Tibial nerve (tissue), 4 donors: ENCODE measurements around the gene BIRC2. TPM values are rescaled to one million over a fixed set of nuclear protein-coding genes. Genes with fewer than 3 reads are reported as not detected.

Source experiments
- DNase-seq, 2 donors: peaks; one replicate each; pipeline ENCODE4 v3.0.0-alpha.2; 2019; ENCODE audit warnings: low spot score in 2 of 2
- H3K27ac ChIP-seq, 4 donors: fragments of 200-600 bp; sonication (generic) in 3 of 4; one replicate each; pipeline ENCODE4 v1.5.1; 2017 to 2019; ENCODE audit warnings: mild to moderate bottlenecking in 1 of 4
- H3K27me3 ChIP-seq, 2 donors: fragments of 200-600 bp; sonication (generic) in 1 of 2; one replicate each; pipeline versions ENCODE4 v1.5.1 to v1.6.0; 2017 to 2019
- H3K36me3 ChIP-seq, 3 donors: fragments of 200-600 bp; sonication (generic); one replicate each; pipeline ENCODE4 v1.5.1; 2018 to 2019
- H3K4me1 ChIP-seq, 4 donors: fragments of 200-600 bp; sonication (generic) in 3 of 4; one replicate each; pipeline ENCODE4 v1.5.1; 2017 to 2019
- H3K4me3 ChIP-seq, 4 donors: fragments of 200-600 bp; sonication (generic) in 3 of 4; one replicate each; pipeline ENCODE4 v1.5.1; 2017 to 2019; ENCODE audit warnings: mild to moderate bottlenecking in 1 of 4, moderate library complexity in 1 of 4
- H3K9me3 ChIP-seq, 4 donors: fragments of 200-600 bp; sonication (generic) in 3 of 4; one replicate each; pipeline ENCODE4 v1.5.1; 2017 to 2019
- CTCF ChIP-seq, 5 experiments: fragments of 200-600 bp in 3 of 5; fragments of 450-650 bp in 2 of 5; sonication (generic) in 3 of 5; IDR thresholded peaks; one replicate each; pipeline ENCODE4 v1.5.1; 2016 to 2019; ENCODE audit warnings: antibody characterized with exemption in 5 of 5, mild to moderate bottlenecking in 3 of 5, moderate library complexity in 2 of 5
- EP300 ChIP-seq, 2 donors: sonication (generic); formaldehyde crosslinking; IDR thresholded peaks; one replicate each; pipeline ENCODE4 v1.6.1; 2017; ENCODE audit warnings: antibody characterized with exemption in 2 of 2, mild to moderate bottlenecking in 1 of 2
- POLR2A ChIP-seq, 2 donors: fragments of 450-650 bp; IDR thresholded peaks; one replicate each; pipeline ENCODE4 v1.6.1; 2017; ENCODE audit warnings: antibody characterized with exemption in 2 of 2, mild to moderate bottlenecking in 2 of 2, moderate library complexity in 2 of 2
- WGBS, 2 donors: methylation state at CpG; one replicate each; pipeline ENCODE4 v1.1.5; 2018; 5-methylcytosine and 5-hydroxymethylcytosine counted together
- total RNA-seq, 4 donors: library from RNA; depleted of rRNA; stranded (reverse); fragments of >200 nt; gene quantifications; one replicate each; pipeline ENCODE4 v1.1.0, GENCODE V29; 2016

The BIRC2 gene
- total RNA-seq, 4 donors from 2014 or later: 39.0 to 74.5 (median 51.4) TPM

GRCh38 chr11:102408339-102408738 is 61.3 kb downstream of the BIRC2 start:
- Histone ChIP-seq H3K9me3 (no peaks in the 10 kb centered on the region), H3K27ac (no peak overlapping the region), H3K4me1 (peaks cover 0 to 31% (median 0%) of the 10 kb centered on the region in 4 donors), H3K4me3 (no peak overlapping the region), H3K36me3 (peaks cover 0 to 30% (median 0%) of the 10 kb centered on the region in 3 donors), H3K27me3 (no peaks in the 10 kb centered on the region)
- no peak for DNase-seq
- 76 to 88% methylated on average over 1 of the region's 1 CpG for WGBS, 2 donors
- TF ChIP-seq EP300 (IDR thresholded peaks at IDR 0.05): no peak
- no peak for TF ChIP-seq POLR2A (IDR thresholded peaks at IDR 0.05)
- no peak for TF ChIP-seq CTCF (IDR thresholded peaks at IDR 0.05)

GRCh38 chr11:102410382-102410784 is 63.4 kb downstream of the BIRC2 start:
- Histone ChIP-seq H3K27ac (no peak overlapping the region), H3K4me3 (no peak overlapping the region), H3K9me3 (peaks cover 0 to 2% (median 0%) of the 10 kb centered on the region in 4 donors), H3K36me3 (peaks cover 0 to 21% (median 0%) of the 10 kb centered on the region in 3 donors), H3K27me3 (no peaks in the 10 kb centered on the region), H3K4me1 (peaks cover 0 to 28% (median 0%) of the 10 kb centered on the region in 4 donors)
- 72 to 78% methylated on average over 5 of the region's 5 CpGs for WGBS, 2 donors
- no peak for DNase-seq
- TF ChIP-seq EP300 (IDR thresholded peaks at IDR 0.05) (no peak), POLR2A (IDR thresholded peaks at IDR 0.05) (no peak), CTCF (IDR thresholded peaks at IDR 0.05) (no peak)

DNA sequence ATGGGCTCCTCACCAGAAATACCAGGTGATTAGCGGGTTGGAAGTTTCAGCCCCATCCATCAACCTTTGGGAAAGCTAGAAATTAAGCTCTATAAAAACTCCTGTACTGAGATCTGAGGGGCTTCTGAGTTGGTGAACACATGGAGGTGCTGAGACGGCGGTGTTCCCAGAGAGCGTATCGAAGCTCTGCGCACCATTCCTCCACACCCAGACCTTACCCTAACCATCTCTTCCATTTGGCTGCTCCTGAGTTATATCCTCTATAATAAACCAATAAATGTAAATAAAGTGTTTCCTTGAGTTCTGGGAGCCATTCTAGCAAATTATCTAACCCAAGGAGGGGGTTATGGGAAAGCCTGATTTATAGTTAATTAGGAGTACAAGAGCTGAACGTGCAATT is 64.1 kb downstream of the BIRC2 start:
- Histone ChIP-seq H3K36me3 (peaks cover 0 to 18% (median 0%) of the 10 kb centered on the region in 3 donors), H3K9me3 (peaks cover 0 to 2% (median 0%) of the 10 kb centered on the region in 4 donors), H3K27ac (no peak overlapping the region), H3K4me3 (no peak overlapping the region), H3K27me3 (no peaks in the 10 kb centered on the region), H3K4me1 (peaks cover 0 to 28% (median 0%) of the 10 kb centered on the region in 4 donors)
- TF ChIP-seq CTCF (IDR thresholded peaks at IDR 0.05) (no peak), POLR2A (IDR thresholded peaks at IDR 0.05) (no peak), EP300 (IDR thresholded peaks at IDR 0.05) (no peak)
- no peak for DNase-seq
- 94 to 95% methylated on average over 7 of the region's 7 CpGs for WGBS, 2 donors

DNA sequence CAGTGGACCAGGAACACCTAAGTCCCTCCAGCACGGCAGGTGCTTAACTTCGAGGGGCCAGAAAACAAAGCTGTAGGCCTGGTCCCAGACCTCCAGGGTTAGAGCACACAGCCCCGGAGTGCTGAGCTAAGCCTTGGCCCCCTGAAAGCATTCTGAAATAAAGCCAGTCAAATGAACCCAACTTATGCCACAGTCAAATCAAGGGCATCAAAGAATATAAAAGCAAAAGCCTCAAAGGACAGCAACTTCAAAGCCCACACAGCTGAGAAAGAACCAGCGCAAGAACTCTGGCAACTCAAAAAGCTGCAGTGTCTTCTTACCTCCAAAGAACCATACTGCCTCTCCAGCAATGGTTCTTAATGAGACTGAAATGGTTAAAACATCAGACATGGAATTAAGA is 66.5 kb downstream of the BIRC2 start:
- no peaks in the 10 kb centered on the region for H3K27me3 ChIP-seq

More for the DNA sequence above, 66.5 kb downstream of the BIRC2 start:
- Histone ChIP-seq H3K36me3 (peaks cover 0 to 13% (median 0%) of the 10 kb centered on the region in 3 donors), H3K9me3 (peaks cover 0 to 15% (median 5%) of the 10 kb centered on the region in 4 donors), H3K27ac (no peak overlapping the region), H3K4me3 (no peak overlapping the region), H3K4me1 (peaks cover 0 to 13% (median 0%) of the 10 kb centered on the region in 4 donors)
- no peak for TF ChIP-seq CTCF (IDR thresholded peaks at IDR 0.05)
- no peak for TF ChIP-seq EP300 (IDR thresholded peaks at IDR 0.05)
- TF ChIP-seq POLR2A (IDR thresholded peaks at IDR 0.05): no peak
- DNase-seq: no peak
- 92 to 95% methylated on average over 4 of the region's 4 CpGs for WGBS, 2 donors
